Measurements from ENCODE around the gene ADAMTS10. TPM values are rescaled to one million over a fixed set of nuclear protein-coding genes. Genes with fewer than 3 reads are reported as not detected.

Gene ADAMTS10
- total RNA-seq, 1 experiment from 2014 or later = not detected

- no peak overlapping the region for H3K9ac ChIP-seq (ENCODE audit: low read length)
- ATAC-seq = no peak
- H3K4me3 ChIP-seq (ENCODE audit: low read length) = no peak overlapping the region
- H3F3A ChIP-seq (ENCODE audit: low read length, unreplicated experiment) = no peaks in the 10 kb centered on the region
- DNase-seq = no peak
- intact Hi-C loops (cut with micrococcal nuclease) = no loop called here
- no peaks in the 10 kb centered on the region for H3K4me1 ChIP-seq (ENCODE audit: insufficient read depth, low read length)
- H3K9me2 ChIP-seq (replicated peaks; ENCODE audit: low read length) = no peaks in the 10 kb centered on the region
- CTCF ChIA-PET = no interaction called here
- H3K9me3 ChIP-seq (ENCODE audit: low read length) = no peaks in the 10 kb centered on the region
- H3K27ac ChIP-seq (ENCODE audit: low read length) = no peak overlapping the region
- no peaks in the 10 kb centered on the region for H3K36me3 ChIP-seq (ENCODE audit: low read depth, low read length)
- TF ChIP-seq EZH2phosphoT487 (IDR thresholded peaks at IDR 0.05; ENCODE audit: borderline replicate concordance, low read length) (no peak), CTCF (conservative IDR thresholded peaks at IDR 0.05; ENCODE audit: low read depth, low read length) (no peak), EZH2 (IDR thresholded peaks at IDR 0.05; ENCODE audit: low read length, unreplicated experiment) (no peak)
- no TSS peak for BruUV-seq (replicated peaks)
- no peak overlapping the region for H2AFZ ChIP-seq (ENCODE audit: low read length)
- peaks cover 19% of the 10 kb centered on the region for H3K27me3 ChIP-seq (ENCODE audit: low read length)
- POLR2A ChIA-PET (ENCODE audit: unreplicated experiment) = no interaction called here
- no peak overlapping the region for H3K4me2 ChIP-seq (ENCODE audit: low read length)
- no peaks in the 10 kb centered on the region for H3K79me2 ChIP-seq (ENCODE audit: low read length)
- H4K20me1 ChIP-seq (ENCODE audit: low read length) = no peaks in the 10 kb centered on the region
These were observed 8.7 kb downstream of the ADAMTS10 start for GRCh38 chr19:8601796-8602195.

- no peak for DNase-seq
- no peaks in the 10 kb centered on the region for H3F3A ChIP-seq (ENCODE audit: low read length, unreplicated experiment)
- H3K9me3 ChIP-seq (ENCODE audit: low read length) = no peaks in the 10 kb centered on the region
- CTCF ChIA-PET = no interaction called here
- ATAC-seq = no peak
- H3K9ac ChIP-seq (ENCODE audit: low read length) = no peak overlapping the region
- intact Hi-C loops (cut with micrococcal nuclease) = no loop called here
- H3K4me3 ChIP-seq (ENCODE audit: low read length) = no peak overlapping the region
- POLR2A ChIA-PET (ENCODE audit: unreplicated experiment) = no interaction called here
- H3K4me1 ChIP-seq (ENCODE audit: insufficient read depth, low read length) = no peaks in the 10 kb centered on the region
- H3K9me2 ChIP-seq (replicated peaks; ENCODE audit: low read length) = no peaks in the 10 kb centered on the region
- no peak overlapping the region for H2AFZ ChIP-seq (ENCODE audit: low read length)
- TF ChIP-seq CTCF (conservative IDR thresholded peaks at IDR 0.05; ENCODE audit: low read depth, low read length) (no peak), EZH2 (IDR thresholded peaks at IDR 0.05; ENCODE audit: low read length, unreplicated experiment) (no peak)
- H4K20me1 ChIP-seq (ENCODE audit: low read length) = no peaks in the 10 kb centered on the region
- H3K27me3 ChIP-seq (ENCODE audit: low read length) = peaks cover 29% of the 10 kb centered on the region
- no peaks in the 10 kb centered on the region for H3K79me2 ChIP-seq (ENCODE audit: low read length)
- BruUV-seq (replicated peaks) = no TSS peak
- H3K27ac ChIP-seq (ENCODE audit: low read length) = no peak overlapping the region
- H3K4me2 ChIP-seq (ENCODE audit: low read length) = no peak overlapping the region
- no peaks in the 10 kb centered on the region for H3K36me3 ChIP-seq (ENCODE audit: low read depth, low read length)
These were observed 9.7 kb downstream of the ADAMTS10 start for GRCh38 chr19:8600816-8601215.

GRCh38 chr19:8600064-8600463, 10.5 kb downstream of the ADAMTS10 start:
- Histone ChIP-seq H3K9ac (ENCODE audit: low read length) (no peak overlapping the region), H3K36me3 (ENCODE audit: low read depth, low read length) (no peaks in the 10 kb centered on the region), H3K27ac (ENCODE audit: low read length) (no peak overlapping the region), H2AFZ (ENCODE audit: low read length) (no peak overlapping the region), H3F3A (ENCODE audit: low read length, unreplicated experiment) (no peaks in the 10 kb centered on the region), H3K9me3 (ENCODE audit: low read length) (no peaks in the 10 kb centered on the region), H3K4me1 (ENCODE audit: insufficient read depth, low read length) (no peaks in the 10 kb centered on the region), H3K4me3 (ENCODE audit: low read length) (no peak overlapping the region), H3K79me2 (ENCODE audit: low read length) (no peaks in the 10 kb centered on the region), H3K9me2 (replicated peaks; ENCODE audit: low read length) (no peaks in the 10 kb centered on the region), H3K4me2 (ENCODE audit: low read length) (no peak overlapping the region), H3K27me3 (ENCODE audit: low read length) (peaks cover 36% of the 10 kb centered on the region), H4K20me1 (ENCODE audit: low read length) (no peaks in the 10 kb centered on the region)
- TF ChIP-seq CTCF (conservative IDR thresholded peaks at IDR 0.05; ENCODE audit: low read depth, low read length) = no peak
- TF ChIP-seq EZH2 (IDR thresholded peaks at IDR 0.05; ENCODE audit: low read length, unreplicated experiment) = no peak
- no peak for TF ChIP-seq EZH2phosphoT487 (IDR thresholded peaks at IDR 0.05; ENCODE audit: borderline replicate concordance, low read length)
- ATAC-seq (no peak), DNase-seq (no peak)
- intact Hi-C loops (cut with micrococcal nuclease) = no loop called here
- ChIA-PET POLR2A (ENCODE audit: unreplicated experiment) (no interaction called here), CTCF (no interaction called here)
- BruUV-seq (replicated peaks) = no TSS peak
